22Rv1 (cell line): ENCODE results near the gene PSMF1.

Experiments used
- H3K27ac ChIP-seq: fragments of 450-650 bp; 2 replicates; pipeline ENCODE4 v1.5.1; 2017
- ZFX ChIP-seq: fragments of 450-650 bp; IDR thresholded peaks from 2 replicates; pipeline ENCODE4 v1.6.1; 2017; ENCODE audit warnings: antibody characterized with exemption, borderline replicate concordance
- TF ChIP-seq, protein P1 (sequence below): fragments of 450-650 bp; IDR thresholded peaks from 2 replicates; pipeline ENCODE4 v1.5.1; 2017; ENCODE audit warnings: mild to moderate bottlenecking

Gene PSMF1

DNA sequence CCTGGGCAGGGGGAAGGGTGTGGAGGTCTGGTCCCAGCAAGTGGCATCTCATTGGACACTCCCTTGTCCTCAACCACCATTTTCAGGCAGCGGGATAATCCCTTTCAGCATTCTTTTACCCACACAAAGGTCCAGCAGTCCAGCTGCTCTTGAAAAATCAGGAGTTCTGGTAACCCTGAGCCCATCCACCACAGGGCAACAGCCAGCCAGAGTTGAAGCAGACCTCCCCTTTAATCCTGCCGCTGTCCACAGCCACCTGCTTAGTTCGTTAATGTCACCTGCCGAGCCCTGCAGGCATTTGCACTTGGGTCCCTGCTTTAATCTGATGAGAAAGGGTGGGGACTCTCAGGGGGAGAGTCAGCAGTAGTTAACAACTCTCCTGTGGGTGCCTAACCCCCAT is 55.3 kb downstream of the PSMF1 start:
- TF ChIP-seq ZFX, result no peak
- TF ChIP-seq, protein P1, sequence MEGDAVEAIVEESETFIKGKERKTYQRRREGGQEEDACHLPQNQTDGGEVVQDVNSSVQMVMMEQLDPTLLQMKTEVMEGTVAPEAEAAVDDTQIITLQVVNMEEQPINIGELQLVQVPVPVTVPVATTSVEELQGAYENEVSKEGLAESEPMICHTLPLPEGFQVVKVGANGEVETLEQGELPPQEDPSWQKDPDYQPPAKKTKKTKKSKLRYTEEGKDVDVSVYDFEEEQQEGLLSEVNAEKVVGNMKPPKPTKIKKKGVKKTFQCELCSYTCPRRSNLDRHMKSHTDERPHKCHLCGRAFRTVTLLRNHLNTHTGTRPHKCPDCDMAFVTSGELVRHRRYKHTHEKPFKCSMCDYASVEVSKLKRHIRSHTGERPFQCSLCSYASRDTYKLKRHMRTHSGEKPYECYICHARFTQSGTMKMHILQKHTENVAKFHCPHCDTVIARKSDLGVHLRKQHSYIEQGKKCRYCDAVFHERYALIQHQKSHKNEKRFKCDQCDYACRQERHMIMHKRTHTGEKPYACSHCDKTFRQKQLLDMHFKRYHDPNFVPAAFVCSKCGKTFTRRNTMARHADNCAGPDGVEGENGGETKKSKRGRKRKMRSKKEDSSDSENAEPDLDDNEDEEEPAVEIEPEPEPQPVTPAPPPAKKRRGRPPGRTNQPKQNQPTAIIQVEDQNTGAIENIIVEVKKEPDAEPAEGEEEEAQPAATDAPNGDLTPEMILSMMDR, result no peak
- no peak overlapping the region for H3K27ac ChIP-seq

DNA sequence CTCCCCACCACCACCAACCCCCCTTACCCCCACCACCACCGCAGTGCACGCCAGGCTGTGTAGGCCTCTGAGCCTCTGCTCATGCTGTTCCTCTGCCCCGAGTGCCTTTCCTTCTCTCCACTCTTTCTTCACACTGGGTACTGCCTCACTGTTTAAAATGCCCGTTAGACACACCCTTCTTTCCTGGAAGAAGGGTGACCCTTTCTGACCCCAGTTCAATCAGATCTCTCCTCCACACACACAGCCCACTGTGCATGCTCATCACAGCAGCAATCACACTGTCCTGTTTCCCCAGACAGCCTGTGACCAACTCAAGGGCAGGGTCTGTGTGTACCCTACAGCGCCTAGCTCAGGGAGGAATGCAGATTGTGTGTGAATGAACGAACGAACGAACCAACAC is 56.4 kb downstream of the PSMF1 start:
- TF ChIP-seq ZFX, result no peak
- TF ChIP-seq, protein P1, result no peak
- H3K27ac ChIP-seq, result no peak overlapping the region

DNA sequence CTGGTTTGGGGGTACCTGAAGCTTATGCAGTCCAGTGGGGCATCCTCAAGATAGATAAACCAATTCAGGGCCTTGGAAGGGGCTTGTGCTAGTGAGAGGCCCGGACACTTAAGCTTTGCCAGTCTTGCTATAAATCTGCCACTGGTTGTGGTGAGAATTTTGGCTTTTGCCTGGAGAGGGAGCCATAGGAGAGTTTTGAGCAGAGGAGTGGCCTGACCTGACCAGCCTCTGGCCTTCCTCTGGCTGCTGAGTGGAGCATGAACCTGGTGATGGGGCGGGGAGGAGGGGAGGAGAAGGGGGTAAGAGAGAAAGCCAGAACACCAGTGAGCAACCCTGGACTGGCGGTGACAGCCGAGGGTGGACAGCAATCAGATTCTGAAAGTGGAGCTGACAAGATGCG is 59.3 kb downstream of the PSMF1 start:
- H3K27ac ChIP-seq, result no peak overlapping the region
- TF ChIP-seq ZFX, result no peak
- TF ChIP-seq, protein P1, result peak; percentile 44

DNA sequence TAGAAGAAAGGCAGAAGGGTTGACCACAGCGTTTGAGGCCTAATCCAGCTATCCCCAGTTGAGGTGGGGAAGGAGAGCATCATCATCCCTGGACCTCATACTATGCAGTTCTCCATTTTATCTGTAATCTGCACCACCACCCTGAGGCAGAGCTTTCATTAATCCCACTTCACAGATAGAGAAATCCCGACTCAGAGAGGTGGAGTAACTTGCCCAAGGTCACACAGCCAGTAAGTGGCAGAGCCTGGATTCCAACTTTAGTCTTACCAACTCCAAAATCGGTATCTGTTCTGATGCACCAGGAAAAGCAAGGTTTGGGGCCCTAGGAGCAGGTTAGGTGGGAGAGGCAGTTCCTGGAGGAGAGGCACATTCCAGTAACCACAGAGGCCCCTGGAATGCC is 59.7 kb downstream of the PSMF1 start:
- TF ChIP-seq, protein P1, result no peak
- no peak for TF ChIP-seq ZFX
- no peak overlapping the region for H3K27ac ChIP-seq

DNA sequence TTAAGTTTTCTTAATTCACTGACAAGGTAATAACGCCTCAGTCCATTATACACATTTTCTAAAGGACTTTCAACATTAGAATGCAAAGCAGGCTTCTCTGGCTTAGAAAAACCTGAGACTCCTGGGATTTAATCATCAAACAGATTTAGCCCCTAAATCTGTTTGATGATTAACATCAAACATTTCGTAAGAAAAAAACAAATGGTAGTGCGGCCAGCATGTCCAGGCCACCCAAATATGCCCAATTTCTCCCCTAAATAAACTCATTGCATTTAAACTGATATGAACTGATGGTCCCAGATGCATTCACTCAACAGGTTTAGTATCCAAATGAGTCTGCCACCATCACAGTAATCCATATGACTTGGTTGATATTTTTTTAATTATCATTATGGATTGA is 60.2 kb downstream of the PSMF1 start:
- TF ChIP-seq, protein P1, result no peak
- TF ChIP-seq ZFX, result no peak
- no peak overlapping the region for H3K27ac ChIP-seq

DNA sequence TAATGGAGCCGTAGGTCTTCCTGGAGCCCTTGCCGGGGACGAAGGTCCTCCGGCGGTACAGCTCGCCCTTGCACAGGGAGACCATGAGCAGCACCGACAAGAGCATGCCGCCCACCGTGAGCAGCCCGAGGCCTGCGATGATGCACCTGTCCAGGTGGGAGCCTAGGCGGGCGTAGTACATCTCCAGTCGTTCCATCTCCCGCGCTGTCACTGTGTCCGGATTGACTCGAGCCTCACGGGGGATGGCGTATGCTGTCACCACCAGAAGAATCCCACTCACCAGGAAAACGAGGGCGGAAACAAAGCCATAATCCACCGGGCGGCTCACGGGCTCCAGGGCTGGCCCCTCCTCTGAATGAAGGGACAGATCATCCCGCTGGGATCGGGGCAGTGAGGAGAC is 62.5 kb downstream of the PSMF1 start:
- TF ChIP-seq, protein P1, result no peak
- no peak for TF ChIP-seq ZFX
- H3K27ac ChIP-seq, result no peak overlapping the region

DNA sequence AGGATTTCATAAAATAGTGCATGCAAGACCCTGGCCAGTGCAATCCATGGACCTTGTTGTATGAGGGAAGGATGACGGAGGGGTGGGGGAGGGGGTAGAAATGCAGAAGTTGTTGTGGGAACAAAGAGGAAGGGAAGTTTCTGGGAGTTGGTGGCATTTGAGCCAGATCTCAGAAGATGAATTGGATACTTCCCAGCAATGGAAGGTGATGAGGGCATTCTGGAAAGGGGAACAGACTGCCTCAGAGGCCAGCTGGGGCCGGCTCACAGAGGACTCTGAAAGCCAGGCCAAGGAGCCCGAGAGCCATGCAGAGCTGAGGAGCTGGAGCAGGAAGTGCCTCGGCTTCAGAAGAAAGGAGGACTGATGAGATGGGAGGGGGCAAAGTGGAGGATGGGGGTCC is 63.7 kb downstream of the PSMF1 start:
- H3K27ac ChIP-seq, result no peak overlapping the region
- TF ChIP-seq, protein P1, result no peak
- no peak for TF ChIP-seq ZFX
